ENCODE measurements around the gene GNPTG.

Gene GNPTG

GRCh38 chr16:1374418-1375297 lies 22.9 kb downstream of the GNPTG start:
- H3K4me3 ChIP-seq (ENCODE audit: low read depth, low read length), result no peak overlapping the region
- no peak for TF ChIP-seq CTCF (conservative IDR thresholded peaks at IDR 0.05; ENCODE audit: low read depth, low read length)
- DNase-seq (ENCODE audit: low read depth), result no peak

GRCh38 chr16:1375298-1375640 lies 23.5 kb downstream of the GNPTG start:
- no peak overlapping the region for H3K4me3 ChIP-seq (ENCODE audit: low read depth, low read length)
- no peak for TF ChIP-seq CTCF (conservative IDR thresholded peaks at IDR 0.05; ENCODE audit: low read depth, low read length)
- DNase-seq (ENCODE audit: low read depth), result no peak

GRCh38 chr16:1375741-1376410 lies 24.1 kb downstream of the GNPTG start:
- TF ChIP-seq CTCF (conservative IDR thresholded peaks at IDR 0.05; ENCODE audit: low read depth, low read length), result no peak

GRCh38 chr16:1377406-1378010 lies 25.8 kb downstream of the GNPTG start:
- TF ChIP-seq CTCF (conservative IDR thresholded peaks at IDR 0.05; ENCODE audit: low read depth, low read length), result no peak
- H3K4me3 ChIP-seq (ENCODE audit: low read depth, low read length), result no peak overlapping the region
- DNase-seq (ENCODE audit: low read depth), result no peak

More at GRCh38 chr16:1375741-1376410, 24.1 kb downstream of the GNPTG start:
- no peak for DNase-seq (ENCODE audit: low read depth)
- H3K4me3 ChIP-seq (ENCODE audit: low read depth, low read length), result no peak overlapping the region

GRCh38 chr16:1378087-1378803 lies 26.5 kb downstream of the GNPTG start:
- H3K4me3 ChIP-seq (ENCODE audit: low read depth, low read length), result peak overlapping the region; percentile 58
- TF ChIP-seq CTCF (conservative IDR thresholded peaks at IDR 0.05; ENCODE audit: low read depth, low read length), result no peak
- no peak for DNase-seq (ENCODE audit: low read depth)

- TF ChIP-seq CTCF (conservative IDR thresholded peaks at IDR 0.05; ENCODE audit: low read depth, low read length), result no peak
- peak; percentile 66 for DNase-seq (ENCODE audit: low read depth)
- H3K4me3 ChIP-seq (ENCODE audit: low read depth, low read length), result peak overlapping the region; percentile 58
These were observed 27.1 kb downstream of the GNPTG start for GRCh38 chr16:1378804-1379303.

Data from choroid plexus epithelial cell (primary cell).